NCI-H345 treated with DMSO at 0.1 percent for 48 hours (cell line): ENCODE data around the gene TUBB8B.
"Not testable (repeated sequence)": the region's sequence is repeated elsewhere in the genome, so short reads cannot be mapped to it uniquely, and the experiment has no call there.

ENCODE experiments used
- DNase-seq: peaks from one replicate; lab custom pipeline; 2025; ENCODE audit not compliant: unreplicated experiment; lab: John Stamatoyannopoulos, UW

The TUBB8B gene

DNA sequence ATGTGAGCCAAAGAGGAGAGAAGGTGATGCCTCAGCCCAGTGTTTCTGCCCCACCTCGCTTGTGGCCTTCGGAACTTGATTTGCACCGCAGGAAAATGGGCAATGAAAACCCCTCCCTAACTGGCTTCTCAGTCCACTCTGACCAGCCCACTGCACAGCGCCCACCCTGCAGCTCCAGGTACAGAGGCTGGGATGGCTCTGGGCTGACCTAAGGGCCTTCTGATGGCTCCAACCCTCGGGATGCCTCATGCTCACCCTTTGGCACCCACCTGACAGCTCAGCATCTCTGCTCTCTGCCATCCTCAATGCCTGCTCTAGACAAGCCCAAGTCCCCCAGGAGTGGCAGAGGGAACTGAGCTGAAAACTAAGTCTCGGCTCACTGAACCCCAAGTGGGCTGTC lies 36.2 kb downstream of the TUBB8B start:
- DNase-seq = not testable (repeated sequence)

DNA sequence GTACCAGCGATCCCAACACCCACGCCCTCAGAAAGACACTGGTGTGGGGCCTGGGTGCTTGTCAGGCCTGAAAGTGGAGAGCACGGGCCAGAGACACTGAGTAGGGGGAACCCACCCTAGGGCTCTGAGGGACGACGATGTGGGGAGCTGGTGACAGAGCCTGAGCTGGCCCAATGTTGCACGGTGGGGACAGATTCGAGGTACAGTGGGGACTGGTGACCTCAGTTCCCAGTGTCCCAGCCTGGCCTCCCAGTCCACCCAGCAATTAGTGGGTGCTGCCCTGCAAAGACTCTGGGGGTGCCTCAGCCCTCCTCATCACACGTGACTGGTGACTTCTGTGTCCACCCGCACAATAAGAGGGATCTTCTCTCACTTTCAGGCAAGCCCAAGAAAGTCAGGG lies 36.6 kb downstream of the TUBB8B start:
- not testable (repeated sequence) for DNase-seq

DNA sequence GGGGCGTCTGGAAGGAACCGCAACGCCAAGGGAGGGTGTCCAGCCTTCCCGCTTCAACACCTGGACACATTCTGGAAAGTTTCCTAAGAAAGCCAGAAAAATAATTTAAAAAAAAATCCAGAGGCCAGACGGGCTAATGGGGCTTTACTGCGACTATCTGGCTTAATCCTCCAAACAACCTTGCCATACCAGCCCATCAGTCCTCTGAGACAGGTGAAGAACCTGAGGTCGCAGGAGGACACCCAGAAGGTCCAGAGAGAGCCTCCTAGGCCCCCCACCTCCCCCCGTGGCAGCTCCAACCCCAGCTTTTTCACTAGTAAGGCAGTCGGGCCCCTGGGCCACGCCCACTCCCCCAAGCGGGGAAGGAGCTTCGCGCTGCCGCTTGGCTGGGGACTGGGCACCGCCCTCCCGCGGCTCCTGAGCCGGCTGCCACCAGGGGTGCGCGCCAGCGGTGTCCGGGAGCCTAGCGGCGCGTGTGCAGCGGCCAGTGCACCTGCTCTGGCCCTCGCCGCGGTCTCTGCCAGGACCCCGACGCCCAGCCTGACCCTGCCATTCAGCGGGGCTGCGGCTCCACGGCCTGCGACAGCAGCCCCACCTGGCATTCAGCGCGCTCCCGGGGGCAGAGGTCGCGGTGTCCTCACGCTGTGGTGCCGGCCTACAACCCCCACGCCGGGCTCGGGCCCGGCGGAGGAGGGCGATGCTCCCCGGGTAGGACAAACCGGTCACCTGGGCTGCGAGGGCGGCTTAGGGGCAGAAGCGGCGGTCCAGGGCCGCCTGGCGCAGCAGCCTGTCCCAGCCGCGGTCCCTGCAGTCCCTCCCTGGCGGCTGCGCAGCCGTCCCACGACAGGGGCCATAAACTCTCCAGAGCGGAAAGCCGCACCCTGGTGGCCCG lies 37.8 kb downstream of the TUBB8B start:
- DNase-seq = not testable (repeated sequence)

DNA sequence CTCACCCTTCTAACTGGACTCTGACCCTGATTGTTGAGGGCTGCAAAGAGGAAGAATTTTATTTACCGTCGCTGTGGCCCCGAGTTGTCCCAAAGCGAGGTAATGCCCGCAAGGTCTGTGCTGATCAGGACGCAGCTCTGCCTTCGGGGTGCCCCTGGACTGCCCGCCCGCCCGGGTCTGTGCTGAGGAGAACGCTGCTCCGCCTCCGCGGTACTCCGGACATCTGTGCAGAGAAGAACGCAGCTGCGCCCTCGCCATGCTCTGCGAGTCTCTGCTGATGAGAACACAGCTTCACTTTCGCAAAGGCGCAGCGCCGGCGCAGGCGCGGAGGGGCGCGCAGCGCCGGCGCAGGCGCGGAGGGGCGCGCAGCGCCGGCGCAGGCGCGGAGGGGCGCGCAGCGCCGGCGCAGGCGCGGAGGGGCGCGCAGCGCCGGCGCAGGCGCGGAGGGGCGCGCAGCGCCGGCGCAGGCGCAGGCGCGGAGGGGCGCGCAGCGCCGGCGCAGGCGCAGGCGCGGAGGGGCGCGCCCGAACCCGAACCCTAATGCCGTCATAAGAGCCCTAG lies 38.7 kb downstream of the TUBB8B start:
- DNase-seq = not testable (repeated sequence)

DNA sequence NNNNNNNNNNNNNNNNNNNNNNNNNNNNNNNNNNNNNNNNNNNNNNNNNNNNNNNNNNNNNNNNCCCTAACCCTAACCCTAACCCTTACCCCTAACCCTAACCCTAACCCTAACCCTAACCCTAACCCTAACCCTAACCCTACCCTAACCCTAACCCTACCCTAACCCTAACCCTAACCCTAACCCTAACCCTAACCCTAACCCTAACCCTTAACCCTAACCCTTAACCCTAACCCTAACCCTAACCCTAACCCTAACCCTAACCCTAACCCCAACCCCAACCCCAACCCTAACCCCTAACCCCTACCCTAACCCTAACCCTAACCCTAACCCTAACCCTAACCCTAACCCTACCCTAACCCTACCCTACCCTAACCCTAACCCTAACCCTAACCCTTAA lies 39.5 kb downstream of the TUBB8B start:
- not testable (repeated sequence) for DNase-seq
